ENCODE results near the gene SLC6A19. TPM values are rescaled to one million over a fixed set of nuclear protein-coding genes. Genes with fewer than 3 reads are reported as not detected.

The SLC6A19 gene
- total RNA-seq, 3 donors from 2014 or later: 14.4 to 92.8 (median 29.2) TPM

DNA sequence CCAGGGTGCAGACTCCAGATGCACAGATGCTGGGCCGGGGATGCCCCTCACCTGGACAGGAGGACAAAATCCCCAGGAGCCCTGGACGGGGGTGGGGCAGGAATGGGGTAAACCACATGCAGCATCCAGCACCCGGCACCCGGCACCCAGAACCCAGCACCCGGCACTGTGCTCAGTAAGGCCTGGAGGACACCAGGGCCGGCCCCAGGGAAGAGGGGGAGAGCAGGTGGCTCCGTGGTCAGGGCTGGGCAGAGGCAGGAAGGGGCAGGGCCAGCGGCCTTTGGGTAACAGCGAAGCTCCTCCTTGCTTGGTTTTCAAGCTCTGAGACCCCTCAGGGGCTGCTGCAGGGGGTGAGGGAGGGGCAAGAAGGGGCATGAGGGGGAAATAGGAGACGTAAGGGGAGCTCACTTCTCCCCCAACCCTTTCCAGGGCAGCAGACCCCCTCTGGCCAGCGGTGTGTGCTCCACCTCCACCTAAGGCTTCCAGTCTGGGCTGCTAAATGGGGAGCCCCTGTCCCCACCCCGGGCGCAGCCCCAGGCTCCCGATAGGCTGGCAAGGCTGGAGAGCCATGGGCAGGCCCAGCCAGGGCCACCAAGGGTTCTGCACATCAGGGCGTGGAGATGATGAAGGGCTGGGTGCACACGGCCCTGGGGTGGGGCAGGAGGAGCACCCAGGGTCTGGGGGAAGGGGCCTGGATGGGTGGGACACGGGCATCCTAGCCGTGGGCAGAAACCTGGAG is 17.8 kb upstream of the SLC6A19 start:
- intact Hi-C loops (cut with DNase I, micrococcal nuclease): no loop called here
- Histone ChIP-seq H3K4me1 (ENCODE audit: low read depth) (peaks cover 21% of the 10 kb centered on the region), H3K4me3 (no peak overlapping the region), H3K9me3 (no peaks in the 10 kb centered on the region), H3K36me3 (ENCODE audit: low read depth) (no peaks in the 10 kb centered on the region)
- DNase-seq (peak; percentile 45 to 57 (median 51)), ATAC-seq (peak; percentile 16)
- TF ChIP-seq, protein P1, sequence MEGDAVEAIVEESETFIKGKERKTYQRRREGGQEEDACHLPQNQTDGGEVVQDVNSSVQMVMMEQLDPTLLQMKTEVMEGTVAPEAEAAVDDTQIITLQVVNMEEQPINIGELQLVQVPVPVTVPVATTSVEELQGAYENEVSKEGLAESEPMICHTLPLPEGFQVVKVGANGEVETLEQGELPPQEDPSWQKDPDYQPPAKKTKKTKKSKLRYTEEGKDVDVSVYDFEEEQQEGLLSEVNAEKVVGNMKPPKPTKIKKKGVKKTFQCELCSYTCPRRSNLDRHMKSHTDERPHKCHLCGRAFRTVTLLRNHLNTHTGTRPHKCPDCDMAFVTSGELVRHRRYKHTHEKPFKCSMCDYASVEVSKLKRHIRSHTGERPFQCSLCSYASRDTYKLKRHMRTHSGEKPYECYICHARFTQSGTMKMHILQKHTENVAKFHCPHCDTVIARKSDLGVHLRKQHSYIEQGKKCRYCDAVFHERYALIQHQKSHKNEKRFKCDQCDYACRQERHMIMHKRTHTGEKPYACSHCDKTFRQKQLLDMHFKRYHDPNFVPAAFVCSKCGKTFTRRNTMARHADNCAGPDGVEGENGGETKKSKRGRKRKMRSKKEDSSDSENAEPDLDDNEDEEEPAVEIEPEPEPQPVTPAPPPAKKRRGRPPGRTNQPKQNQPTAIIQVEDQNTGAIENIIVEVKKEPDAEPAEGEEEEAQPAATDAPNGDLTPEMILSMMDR (IDR thresholded peaks at IDR 0.05): no peak

DNA sequence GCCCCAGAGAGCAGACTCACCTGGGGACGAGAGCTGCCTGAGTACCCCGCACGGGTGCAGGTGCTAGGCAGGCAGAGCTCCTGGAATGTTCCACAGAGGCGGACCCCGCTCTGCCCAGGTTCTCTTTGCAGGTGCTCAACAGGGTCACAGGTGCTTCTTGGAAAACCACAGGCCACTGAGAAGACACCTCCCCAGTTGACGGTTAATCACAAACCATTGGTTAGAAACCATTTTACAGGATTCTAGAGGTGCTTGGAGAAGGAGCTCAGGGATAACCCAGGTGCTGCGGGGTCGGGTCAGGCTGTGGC is 17.3 kb upstream of the SLC6A19 start:
- TF ChIP-seq, protein P1 (IDR thresholded peaks at IDR 0.05): no peak
- intact Hi-C loops (cut with DNase I, micrococcal nuclease): no loop called here
- H3K4me1 ChIP-seq (ENCODE audit: low read depth): peaks cover 21% of the 10 kb centered on the region

DNA sequence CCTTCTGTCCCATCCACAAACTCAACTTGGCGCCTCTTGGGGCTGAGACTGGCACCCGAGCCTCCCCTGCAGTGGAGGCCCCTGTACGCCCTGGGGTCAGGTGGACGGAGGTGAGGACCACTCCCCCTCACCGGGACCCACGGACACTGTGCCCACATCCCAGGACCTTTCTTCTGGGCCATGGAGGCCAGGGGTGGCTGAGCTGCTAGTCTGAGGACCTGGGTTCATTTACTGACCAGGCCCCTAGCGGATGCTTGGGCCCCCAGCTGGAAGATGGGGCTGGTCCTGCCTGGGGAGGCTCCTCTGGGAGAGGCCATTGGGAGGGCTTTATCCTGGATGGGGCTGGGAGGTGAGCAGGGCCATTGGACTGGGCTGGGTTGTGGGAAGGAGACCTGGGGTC is 16.9 kb upstream of the SLC6A19 start:
- no peak for ATAC-seq
- Histone ChIP-seq H3K4me3 (no peak overlapping the region), H3K4me1 (ENCODE audit: low read depth) (peaks cover 21% of the 10 kb centered on the region), H3K36me3 (ENCODE audit: low read depth) (no peaks in the 10 kb centered on the region), H3K9me3 (no peaks in the 10 kb centered on the region)
- intact Hi-C loops (cut with DNase I, micrococcal nuclease): no loop called here
- TF ChIP-seq, protein P1 (IDR thresholded peaks at IDR 0.05): no peak
- peak in 2 of 3 donors; percentile 29 to 31 for DNase-seq

More for the DNA sequence above, 17.3 kb upstream of the SLC6A19 start:
- DNase-seq (no peak), ATAC-seq (no peak)
- H3K4me3 ChIP-seq: no peak overlapping the region
- no peaks in the 10 kb centered on the region for H3K9me3 ChIP-seq
- H3K36me3 ChIP-seq (ENCODE audit: low read depth): no peaks in the 10 kb centered on the region

DNA sequence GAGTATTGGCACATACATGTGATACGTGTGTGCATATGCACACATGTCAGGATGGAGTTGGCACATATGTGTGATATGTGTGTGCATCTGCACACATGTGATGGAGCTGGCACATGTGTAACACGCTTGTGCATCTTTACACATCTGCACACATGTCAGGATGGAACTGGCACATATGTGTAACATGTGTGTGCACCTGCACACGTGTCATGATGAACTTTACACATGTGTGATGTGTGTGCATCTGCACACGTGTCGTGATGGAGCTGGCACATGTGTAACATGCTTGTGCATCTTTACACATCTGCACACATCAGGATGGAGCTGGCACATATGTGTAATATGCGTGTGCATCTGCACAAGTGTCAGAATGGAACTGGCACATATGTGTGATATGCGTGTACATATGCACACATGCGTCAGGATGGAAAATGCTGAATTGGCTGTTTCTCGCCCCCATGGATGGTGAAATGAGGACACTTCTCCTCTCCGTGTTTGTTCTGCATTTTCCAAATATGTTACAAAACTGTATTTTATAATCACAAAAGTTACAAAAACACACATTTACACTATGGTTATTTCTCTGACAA is 16.3 kb upstream of the SLC6A19 start:
- TF ChIP-seq, protein P1 (IDR thresholded peaks at IDR 0.05): no peak
- intact Hi-C loops (cut with DNase I, micrococcal nuclease): no loop called here
- Histone ChIP-seq H3K4me1 (ENCODE audit: low read depth) (peaks cover 21% of the 10 kb centered on the region), H3K9me3 (no peaks in the 10 kb centered on the region), H3K4me3 (no peak overlapping the region), H3K36me3 (ENCODE audit: low read depth) (no peaks in the 10 kb centered on the region)
- DNase-seq (no peak), ATAC-seq (no peak)

DNA sequence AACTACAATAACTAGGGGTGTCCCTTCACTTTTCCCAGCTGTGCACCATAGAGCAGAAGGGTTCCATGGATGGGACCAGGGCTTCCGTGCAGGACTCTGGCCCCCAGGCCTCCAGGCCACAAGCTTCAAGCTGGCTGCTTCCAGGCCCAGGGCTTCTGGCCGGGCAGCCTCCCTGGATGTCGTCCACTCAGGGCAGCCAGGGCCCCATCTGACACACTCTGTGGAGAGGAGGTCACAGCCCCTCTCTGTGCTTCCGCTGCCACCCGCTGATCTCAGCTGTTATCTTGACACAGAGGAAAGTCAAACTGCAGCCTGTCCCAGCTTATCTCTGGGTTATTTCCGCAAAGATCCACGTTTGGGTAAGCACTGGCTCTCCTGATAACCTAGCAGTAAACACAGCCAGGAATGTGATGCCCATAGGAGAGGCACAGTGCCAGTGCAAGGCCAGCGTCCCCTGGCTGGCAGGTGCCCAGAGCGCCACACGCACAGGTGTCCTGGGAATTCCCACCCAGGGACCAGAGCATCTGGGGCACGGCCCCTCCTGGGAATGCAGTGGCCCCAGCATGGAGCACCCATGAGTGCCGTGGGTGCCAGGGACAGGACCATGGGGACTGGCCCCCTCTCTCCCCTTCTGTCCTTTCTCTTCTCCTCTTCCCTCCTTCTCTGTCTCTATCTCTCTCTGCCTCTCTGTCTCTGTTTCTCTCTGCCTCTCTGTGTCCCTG is 15.6 kb upstream of the SLC6A19 start:
- no peaks in the 10 kb centered on the region for H3K9me3 ChIP-seq
- H3K4me1 ChIP-seq (ENCODE audit: low read depth): peaks cover 21% of the 10 kb centered on the region
- no peak overlapping the region for H3K4me3 ChIP-seq
- intact Hi-C loops (cut with DNase I, micrococcal nuclease): no loop called here
- TF ChIP-seq, protein P1 (IDR thresholded peaks at IDR 0.05): no peak
- H3K36me3 ChIP-seq (ENCODE audit: low read depth): no peaks in the 10 kb centered on the region
- ATAC-seq (peak; percentile 55), DNase-seq (peak; percentile 53 to 58 (median 55))
